IPS DF 4.7 (cell line): Measurements from ENCODE around the gene STPG2.

Experiments used
- DNase-seq: peaks from one replicate; pipeline ENCODE4 v3.0.0-alpha.2; 2013; ENCODE audit warnings: low spot score; ENCODE audit errors: extremely low read depth

The STPG2 gene

DNA sequence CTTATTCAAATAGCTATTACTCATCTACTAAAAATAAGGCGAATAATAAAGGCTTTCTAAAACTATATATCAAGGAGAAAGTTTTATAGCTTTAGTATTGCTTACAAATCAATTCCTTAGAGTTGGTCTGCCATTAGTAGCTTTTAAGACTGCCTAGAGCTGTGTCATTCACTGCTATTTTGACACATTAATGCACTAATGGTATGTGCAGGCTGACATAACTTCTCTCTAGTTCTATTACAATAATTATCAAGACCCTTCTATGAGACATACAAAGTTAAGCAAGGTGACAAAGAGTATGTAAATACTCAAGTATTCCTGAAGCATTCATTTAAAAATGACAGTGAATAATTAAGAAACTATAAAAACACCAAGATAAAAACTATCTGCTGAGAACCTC lies 625.3 kb downstream of the STPG2 start:
- no peak for DNase-seq

DNA sequence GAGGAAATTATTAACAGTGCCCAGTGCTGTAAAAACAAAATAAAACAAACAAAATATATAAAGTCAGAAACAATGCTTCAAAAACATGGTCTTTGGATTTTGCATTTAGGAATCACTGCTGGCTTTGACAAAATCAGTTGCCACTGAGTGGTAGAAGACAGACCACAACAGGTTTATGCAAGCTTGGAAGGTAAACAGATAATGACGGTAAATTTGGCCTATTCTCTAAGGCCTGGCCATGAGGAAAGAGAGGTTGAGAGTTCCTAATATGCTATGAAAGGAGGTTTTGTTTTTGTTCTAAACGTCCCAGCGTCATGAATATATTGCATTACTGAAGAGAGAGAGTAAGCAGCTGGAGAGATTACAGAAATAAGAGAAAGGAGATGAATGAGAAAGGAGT lies 629.4 kb downstream of the STPG2 start:
- no peak for DNase-seq
